GM19455 (cell line): Measurements from ENCODE around the gene TRIM25.

Experiments
- ATAC-seq: cut with Tn5 transposase; IDR thresholded peaks from one replicate; pipeline ENCODE4 v1.9.1; 2021; ENCODE audit not compliant: unreplicated experiment

TRIM25 gene

DNA sequence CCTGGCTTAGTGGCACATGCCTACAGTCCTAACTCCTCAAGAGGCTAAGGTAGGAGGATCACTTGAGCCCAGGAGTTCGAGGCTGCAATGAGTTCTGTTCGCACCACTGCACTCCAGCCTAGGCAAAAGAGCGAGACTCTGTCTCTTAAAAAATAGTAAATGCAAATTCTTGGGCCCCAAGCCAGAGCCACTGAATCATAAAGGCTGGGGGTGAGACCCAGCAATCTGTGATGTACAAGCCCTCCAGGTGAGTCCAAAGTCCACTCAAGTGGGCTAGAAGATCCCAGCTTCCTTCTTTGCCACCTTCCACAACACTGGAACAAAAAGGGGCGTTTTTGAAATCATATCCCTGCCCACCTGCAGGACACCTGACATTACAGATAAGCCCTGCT lies 16.9 kb downstream of the TRIM25 start:
- ATAC-seq = no peak

DNA sequence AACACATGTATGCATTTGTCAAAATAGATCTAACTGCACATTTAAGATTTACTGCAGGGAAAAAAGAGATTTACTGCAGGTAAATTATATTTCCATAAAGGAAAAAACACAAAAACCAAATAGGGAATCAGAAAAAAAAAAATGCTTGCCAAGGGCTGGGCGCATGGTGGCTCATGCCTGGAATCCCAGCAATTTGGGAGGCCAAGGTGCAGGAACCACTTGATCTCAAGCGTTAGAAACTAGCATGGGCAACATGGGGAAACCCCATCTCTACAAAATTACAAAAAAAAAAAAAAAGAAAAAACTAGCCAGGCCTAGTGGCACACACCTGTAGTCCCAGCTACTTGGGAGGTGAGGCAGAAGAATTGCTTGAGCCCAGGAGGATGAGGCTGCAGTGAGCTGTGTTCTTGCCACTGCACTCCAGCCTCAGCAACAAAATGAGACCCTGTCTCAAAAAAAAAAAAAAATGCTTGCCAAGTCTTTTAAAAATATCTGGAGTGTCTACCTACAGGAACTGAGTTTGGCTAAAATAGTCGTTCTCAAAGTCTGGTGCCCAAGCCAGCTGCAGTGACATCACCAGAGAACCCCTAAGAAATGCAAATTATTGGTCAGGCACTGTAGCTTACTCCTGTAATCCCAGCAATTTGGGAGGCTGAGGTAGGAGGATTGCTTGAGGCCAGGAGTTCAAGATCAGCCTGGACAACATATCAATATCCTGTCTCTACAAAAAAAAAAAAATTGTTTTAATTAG lies 17.5 kb downstream of the TRIM25 start:
- ATAC-seq = no peak

DNA sequence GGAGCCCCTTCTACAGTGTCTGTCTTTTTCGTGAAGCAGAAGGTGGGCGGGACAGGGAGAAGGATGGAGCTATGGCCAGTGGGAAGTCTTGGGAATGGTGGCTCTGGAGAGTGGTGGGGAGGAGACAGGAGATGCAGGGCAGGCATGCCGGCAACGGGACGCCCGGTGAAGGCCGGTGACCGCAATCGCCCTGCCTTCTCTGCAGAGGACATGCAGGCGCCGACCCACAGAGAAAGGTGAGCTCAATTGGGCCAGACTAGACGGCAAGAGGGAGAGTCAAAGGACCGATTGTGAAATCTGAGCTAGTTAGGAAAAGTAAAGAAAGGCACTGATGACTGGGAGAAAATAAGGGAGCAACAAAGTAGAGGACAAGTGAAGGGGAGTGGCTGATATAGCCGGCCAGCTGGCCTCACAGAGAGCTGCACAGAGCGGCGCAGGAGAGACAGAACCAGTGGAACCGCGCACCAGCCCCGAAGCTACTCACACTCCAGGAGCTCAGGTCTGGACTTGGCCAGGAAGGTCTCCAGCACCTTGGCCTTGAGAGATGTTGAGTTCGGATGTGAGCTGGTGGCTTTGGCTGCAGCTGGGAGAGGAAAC lies 18.9 kb downstream of the TRIM25 start:
- ATAC-seq = no peak

DNA sequence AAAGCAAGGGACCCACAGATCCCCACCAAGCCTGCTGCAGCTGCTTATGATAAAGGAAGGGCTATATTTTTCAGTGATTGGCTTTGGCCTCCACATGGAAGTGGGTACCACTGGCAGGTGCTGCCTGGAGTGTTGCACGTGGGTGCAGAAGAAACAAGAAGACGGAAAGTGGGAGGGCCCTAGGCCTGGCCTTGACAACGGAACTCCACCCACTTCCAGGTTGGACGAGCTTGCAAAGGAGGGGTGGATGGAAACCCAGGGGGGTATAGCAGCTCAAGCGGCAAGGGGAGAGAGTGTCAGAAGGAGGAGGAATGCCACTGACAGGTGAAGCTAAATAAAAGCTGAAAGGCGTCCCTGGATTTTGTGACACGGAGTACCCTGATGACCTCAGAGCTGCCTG lies 20.3 kb downstream of the TRIM25 start:
- no peak for ATAC-seq

DNA sequence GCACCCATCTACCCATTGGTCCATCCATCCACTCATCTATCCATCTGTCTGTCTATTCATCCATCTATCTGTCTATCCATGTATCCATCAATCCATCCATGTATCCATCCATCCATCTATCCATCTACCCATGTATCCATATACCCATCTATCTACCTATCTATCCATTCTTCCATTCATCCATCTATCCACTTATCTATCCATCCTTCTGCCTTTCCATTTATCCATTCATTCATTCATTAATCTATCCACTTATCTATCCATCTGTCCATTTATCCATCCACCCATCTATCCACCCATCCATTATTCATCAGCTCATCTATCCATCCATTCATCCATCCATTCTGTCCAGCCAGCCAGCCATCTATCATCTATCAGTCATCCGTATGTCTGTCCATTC lies 21.5 kb downstream of the TRIM25 start:
- no peak for ATAC-seq

DNA sequence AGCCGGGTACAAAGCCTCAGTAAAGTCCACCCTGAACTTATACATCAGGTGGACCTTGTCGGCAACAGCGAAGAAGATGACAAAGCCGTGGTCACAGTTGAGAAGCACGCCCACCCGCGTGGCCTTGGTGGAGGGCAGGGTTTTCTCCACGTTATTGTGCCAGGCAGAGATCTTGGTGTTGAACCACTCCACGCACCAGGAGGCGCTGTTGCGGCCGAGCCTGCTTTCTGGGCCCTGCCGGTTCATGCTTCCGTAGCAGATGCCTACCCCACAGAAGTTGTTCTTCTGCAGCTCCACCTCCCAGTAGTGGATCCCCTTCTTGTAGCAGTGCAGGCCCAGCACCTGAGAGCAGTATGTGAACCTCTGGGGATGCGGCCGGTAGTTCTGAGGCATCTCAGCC lies 22.1 kb downstream of the TRIM25 start:
- ATAC-seq = no peak

DNA sequence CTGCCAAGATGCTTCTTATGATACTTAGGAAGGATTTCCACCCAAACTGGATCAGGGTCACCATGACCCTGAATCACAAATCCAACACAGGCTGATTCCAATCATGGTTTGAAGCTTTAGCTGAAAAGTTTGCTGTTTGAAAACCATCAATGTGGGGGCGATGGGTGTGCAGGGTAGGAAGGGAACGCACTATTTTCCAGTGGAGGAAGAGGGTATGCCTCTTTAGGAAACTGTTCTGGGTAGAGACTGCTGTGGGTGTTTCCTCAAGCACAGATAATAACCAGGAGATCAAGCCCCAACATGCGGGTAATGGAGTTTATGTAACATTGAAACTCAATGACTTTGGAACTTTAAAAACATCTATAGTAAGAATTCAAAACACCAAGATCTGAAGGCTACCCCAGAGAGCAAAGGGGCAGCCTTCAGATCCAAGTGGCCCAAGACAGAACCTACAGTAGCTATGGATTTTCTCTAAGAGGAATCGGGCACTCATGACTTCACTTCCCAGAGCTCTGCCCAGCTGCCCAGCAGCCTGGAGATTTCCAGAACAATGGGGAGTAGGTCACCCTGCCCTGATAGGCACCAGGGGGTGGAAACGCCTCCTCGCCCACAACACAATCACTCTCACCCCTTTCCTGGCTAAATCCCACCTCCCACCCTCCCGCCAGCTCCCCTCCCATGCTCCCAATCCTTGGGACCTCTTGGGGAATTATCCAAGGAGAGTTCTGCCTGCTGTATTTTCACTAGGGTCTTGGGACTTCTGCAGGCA lies 22.8 kb downstream of the TRIM25 start:
- no peak for ATAC-seq

DNA sequence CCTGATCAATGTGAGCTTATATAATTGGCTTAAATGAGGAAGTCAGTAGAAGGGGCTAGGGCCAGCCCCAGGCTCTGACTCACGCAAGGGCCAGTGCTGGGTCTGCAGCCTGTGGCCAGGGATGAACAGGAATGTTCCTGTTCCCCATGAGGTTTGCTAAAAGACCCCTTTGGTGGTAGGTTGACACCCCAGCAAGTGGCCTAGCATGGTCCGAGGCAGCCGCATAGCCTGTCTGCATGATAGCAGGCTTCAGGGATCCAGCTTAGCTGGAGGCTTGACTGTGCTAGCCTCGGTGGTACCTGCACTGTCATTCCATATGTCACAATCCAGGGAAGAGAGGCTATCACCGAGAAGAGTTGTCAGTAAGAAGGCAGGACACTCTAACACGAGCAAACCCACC lies 23.5 kb downstream of the TRIM25 start:
- no peak for ATAC-seq

DNA sequence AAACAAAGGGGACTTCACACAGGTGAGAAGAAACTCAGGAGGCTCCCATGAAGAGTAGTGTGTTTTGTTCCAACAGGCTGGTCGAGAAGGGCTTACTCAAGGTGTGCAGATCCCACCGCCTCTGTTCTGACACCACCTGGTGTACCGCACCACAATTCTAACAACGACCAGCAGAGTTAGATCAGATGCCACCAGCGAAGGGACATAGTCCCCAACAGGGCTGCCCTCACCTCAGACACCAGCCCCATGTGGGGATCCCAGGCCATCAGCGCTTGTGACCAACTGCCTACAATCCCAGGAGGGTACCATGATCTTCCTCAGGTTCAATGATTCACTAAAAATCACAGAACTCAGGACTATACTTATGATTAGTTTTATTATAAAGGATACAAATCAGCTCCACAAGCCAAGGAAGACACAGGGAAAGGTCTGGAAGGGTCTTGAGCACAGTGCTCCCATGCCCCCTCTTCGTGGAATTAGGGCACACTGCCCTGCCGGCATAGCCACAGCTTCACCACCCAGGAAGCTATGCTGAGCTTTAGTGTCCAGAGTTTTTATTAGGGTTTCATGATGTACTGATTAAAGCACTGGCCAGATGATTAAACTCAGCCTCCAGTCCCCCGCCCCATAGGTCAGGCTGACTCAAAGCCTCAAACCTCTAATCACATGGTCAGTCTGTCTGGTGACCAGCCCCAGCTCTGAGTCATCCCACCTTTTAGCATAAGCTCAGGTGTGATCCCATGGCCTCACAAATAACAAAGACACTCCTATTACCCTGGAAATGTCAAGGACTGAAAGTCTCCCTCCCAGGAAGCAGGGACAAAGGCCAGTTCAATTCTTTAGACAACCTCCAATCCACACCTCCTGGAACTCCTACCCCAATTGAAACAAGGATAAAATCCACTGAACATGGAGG lies 26.0 kb downstream of the TRIM25 start:
- ATAC-seq = no peak

DNA sequence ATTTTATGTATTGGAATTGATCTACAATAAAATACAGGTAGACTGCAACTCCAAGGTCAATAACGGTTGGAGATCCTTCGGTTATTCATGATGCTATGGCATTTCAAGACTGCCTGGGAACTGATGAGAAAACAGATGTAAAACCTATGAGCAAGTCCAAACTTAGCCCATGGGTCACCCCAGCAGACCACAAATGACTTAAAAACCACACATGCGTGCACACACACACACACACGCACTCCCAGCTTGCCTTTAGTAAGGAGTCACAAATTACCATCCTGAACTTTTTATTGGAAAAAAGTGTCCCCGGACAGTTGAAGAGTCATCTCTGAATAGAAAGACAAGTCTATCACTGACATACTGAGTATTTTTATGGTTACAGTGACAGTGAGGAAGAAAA lies 26.7 kb downstream of the TRIM25 start:
- ATAC-seq = no peak

DNA sequence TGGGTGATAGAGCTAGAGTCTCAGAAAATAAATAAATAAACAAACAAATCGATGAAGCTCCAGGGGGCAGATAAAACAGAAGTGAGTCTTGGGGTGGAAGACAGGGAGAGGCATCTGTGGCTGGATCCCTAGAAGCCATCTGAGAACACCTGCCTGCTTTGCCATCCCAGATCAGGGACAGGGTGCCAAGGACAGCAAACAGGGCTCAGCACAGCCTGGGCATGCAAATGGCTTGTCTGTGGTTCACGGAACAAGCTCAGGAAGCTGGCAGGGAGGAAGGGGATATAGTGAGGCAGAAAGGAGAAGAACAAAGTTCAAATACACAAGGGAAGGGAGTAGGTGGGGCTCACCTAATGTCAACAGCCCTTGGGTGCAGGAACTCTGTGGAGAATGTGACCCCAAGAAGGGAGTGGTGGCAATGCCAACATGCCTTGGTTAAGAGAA lies 27.5 kb downstream of the TRIM25 start:
- no peak for ATAC-seq

DNA sequence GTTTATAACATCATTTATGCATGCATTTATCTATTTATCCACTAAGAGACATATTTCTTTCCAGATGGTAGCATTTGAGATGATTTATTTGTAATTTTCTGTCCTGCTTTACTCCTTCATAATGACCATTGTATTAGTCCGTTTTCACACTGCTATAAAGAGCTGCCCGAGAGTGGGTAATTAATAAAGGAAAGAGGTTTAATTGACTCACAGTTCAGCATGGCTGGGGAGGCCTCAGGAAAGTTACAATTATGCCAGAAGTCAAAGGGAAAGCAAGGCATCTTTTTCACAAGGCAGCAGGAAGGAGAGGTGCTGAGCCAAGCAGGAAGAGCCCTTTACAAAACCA lies 28.6 kb downstream of the TRIM25 start:
- no peak for ATAC-seq

DNA sequence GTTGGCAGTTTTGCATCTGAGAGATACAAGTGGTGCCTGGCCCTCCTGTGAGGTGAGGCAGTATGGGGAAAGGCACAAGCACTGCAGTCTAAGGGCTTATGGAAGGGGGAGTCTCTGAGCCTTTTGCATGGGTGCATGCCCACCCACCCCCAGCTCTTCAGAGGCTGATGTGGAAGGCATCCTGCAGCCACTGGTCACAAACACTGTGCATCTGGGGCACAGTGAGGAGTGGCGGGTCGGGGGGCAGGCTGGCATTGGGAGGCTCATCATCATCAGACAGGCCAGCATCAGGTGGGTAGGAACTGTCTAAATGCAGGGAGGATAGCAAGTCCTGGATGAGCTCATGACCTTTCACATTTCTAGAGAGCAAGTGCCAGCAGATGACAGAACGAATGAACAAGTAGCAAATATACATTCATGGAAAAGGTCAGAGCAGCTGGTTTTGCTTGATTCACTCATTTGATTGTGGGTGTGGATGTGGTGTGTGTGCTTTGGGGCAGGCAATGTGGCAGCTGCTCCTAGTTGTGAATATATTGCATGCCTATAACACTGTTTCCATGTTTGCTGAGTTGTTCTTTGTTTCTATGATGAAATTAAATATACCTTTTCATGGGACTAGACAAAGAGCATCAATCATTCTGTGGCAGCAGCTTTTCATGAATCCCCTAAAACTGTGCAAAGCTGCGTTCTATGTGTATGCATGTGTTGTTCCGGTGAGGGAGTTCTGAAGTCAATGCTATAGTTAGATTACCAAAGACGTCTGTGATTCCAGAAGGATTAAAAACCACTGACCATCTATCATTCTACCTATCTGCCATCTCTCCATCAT lies 29.2 kb downstream of the TRIM25 start:
- ATAC-seq = no peak

DNA sequence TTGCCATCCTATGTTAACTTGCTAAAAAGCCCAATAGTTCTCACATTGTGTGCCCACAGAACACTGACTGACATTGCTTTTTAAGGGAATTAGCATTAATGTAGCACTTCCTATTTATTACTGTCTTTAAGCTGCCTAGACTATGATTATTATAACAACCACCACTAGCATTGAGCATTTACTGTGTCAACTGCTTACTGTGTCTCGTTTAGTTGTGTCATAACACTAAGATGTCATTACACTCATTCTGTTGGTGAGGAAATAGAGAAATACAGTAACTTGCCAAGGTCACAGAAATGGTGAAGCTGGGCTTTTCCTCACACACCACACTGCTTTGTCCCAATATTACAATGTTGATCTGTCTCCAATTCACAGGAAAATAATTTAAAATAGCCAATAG lies 30.2 kb downstream of the TRIM25 start:
- no peak for ATAC-seq

DNA sequence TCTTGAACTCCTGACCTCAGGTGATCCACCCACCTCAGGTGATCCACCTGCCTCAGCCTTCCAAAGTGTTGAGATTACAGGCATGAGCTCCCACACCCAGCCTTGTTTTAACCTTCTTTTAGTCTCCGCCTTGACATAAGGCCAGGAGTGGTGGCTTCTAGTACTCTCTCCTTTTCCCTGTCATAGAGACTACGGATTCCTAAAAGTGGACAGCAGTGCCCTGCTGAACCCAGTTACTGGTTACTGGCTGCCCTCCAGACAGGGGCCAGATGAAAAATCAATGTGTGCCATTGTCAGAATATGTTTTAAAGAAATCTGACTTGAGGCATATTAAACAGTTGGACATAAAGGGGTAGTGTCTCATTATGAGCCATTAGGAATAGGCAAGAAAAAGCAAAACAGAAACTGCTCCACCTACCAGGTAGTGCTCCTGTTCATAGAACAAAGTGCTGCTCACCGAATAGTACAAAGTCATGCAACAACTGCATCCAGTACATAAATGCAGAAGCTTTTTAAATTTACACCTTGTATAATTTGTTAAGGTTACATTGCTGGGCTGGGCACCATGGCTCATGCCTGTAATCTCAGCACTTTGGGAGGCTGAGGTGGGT lies 32.1 kb downstream of the TRIM25 start:
- ATAC-seq = no peak

DNA sequence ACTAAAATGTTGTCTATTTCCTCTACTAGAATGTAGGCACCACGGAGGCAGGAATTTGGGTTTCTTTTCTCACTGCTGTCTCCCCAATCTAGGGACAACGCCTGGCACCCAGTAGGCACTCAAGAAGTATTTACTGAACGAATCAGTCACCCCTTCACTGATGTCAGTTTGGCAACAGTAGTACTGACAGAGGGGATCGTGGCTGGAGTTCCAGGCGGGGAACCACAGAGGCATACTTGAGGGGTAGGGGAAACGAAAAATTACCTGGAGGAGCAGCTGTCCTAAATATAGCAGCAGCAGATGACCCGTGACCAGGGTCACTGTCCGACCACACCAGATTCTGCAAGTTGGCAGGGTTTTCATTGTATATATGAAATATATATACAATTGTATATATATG lies 33.3 kb downstream of the TRIM25 start:
- ATAC-seq = no peak

DNA sequence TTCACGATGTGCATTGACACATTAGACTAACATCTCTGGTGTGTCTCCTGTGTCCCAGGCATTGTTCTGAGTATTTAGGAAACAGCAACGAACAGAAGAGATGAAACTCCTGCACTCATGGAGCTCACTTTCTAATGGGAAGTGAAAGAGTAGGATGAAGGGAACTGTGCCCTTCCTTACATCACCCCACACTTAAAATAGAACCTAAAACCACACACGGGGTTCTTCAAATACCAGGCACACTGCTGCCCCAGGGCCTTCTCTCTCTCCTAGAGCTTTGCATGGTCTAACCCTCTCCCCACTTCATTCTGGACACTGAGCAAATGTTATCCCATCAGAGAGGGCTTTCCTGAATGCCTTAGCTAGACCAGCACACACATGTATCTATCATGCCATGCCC lies 33.7 kb downstream of the TRIM25 start:
- ATAC-seq = no peak

DNA sequence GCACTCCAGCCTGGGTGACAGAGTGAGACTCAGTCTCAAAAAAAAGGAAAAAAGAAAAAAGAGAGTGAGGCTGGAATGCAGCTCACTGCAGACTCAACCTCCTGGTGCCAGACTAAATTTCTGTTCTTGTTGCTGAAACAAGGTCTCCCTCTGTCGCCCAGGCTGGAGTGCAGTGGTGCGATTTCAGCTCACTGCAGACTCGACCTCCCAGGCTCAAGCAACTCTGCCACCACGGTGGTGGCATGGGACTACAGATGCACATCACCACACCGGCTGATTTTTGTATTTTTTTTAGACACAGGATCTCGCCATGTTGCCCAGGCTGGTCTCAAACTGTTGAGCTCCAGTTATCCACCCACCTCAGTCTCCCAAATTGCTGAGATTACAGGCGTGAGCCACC lies 34.6 kb downstream of the TRIM25 start:
- no peak for ATAC-seq

DNA sequence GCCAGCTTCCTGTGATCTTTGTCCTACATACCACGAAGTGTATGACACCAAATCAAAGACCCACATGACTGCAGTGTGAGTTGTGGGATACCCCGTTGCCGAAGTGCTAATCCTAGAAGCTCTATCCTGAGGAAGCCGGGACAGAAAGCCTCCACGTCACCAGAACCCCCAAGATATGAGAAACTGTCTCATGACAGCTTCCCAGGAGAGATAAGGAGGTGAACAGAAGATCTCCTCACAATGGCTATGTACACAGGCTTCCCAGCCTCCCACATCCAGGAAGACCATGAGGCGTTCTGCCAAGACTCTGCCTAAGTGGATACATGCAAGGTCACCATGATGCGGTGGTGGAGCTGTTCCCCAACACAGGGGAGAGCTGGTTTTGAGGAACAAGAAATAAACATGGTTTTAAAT lies 37.1 kb downstream of the TRIM25 start:
- ATAC-seq = no peak

DNA sequence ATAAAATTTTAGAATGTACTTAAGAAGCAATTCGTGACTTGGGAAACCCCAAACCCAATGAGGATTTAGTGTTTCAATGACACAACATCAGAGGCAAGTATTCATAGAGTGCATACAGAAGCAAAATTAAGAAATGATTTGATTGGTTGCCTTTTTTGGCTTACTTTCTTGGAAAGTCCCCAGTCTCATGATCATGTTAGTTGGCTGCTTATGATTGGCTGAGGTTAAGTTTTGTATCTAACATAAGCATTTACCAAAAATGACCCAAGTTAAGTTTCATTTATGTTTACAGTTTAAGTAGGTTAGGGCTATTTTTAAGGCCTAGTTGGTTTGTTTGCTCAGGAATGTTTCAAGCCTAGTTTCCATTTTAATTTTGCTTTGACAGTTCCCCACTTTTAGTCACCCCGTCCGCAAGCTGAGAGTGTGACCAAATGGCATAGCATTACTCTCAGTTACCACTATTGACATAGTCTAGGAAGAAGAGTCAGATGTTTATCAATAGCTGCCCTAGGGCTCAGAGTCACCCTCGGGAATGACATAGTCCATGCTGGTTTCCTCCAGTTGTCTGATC lies 43.7 kb downstream of the TRIM25 start:
- ATAC-seq = peak; percentile 80
